Right atrium auricular region (tissue), 2 donors: ENCODE results near the gene BCAR1. TPM values are rescaled to one million over a fixed set of nuclear protein-coding genes. Genes with fewer than 3 reads are reported as not detected.

Source experiments
- DNase-seq: peaks from one replicate; pipeline ENCODE4 v3.0.0-alpha.2; 2019; ENCODE audit warnings: low spot score
- H3K27ac ChIP-seq, 2 donors: fragments of 200-600 bp; sonication (generic); 1 replicate in 1 of 2; 2 replicates in 1 of 2; pipeline ENCODE4 v1.5.1; 2016 to 2019
- H3K27me3 ChIP-seq, 2 donors: fragments of 200-600 bp; sonication (generic); one replicate each; pipeline versions ENCODE4 v1.5.1 to v1.6.0; 2017 to 2019
- H3K36me3 ChIP-seq: fragments of 200-600 bp; sonication (generic); one replicate; pipeline ENCODE4 v1.5.1; 2016
- H3K4me1 ChIP-seq, 2 donors: fragments of 200-600 bp; sonication (generic); one replicate each; pipeline versions ENCODE4 v1.5.1 to v1.6.0; 2017 to 2019
- H3K4me3 ChIP-seq, 2 donors: fragments of 200-600 bp; sonication (generic); 1 replicate in 1 of 2; 2 replicates in 1 of 2; pipeline ENCODE4 v1.5.1; 2017 to 2019; ENCODE audit warnings: mild to moderate bottlenecking in 1 of 2, moderate library complexity in 1 of 2
- H3K9me3 ChIP-seq, 2 donors: fragments of 200-600 bp; sonication (generic); one replicate each; pipeline ENCODE4 v1.5.1; 2019
- CTCF ChIP-seq, 2 donors: fragments of 200-600 bp; sonication (generic); IDR thresholded peaks; one replicate each; pipeline ENCODE4 v1.5.1; 2019; ENCODE audit warnings: antibody characterized with exemption in 2 of 2
- total RNA-seq, 2 donors: library from RNA; depleted of rRNA; stranded (reverse); fragments of >200 nt; gene quantifications; one replicate each; pipeline ENCODE4 v1.1.0, GENCODE V29; 2016

Gene BCAR1
- total RNA-seq, 2 donors from 2014 or later: 58.0 to 88.2 TPM

GRCh38 chr16:75293173-75293572, 41.7 kb upstream of the BCAR1 start:
- H3K27ac ChIP-seq: no peak overlapping the region
- peaks cover 0 to 47% of the 10 kb centered on the region in 2 donors for H3K4me1 ChIP-seq
- H3K9me3 ChIP-seq: no peaks in the 10 kb centered on the region
- no peaks in the 10 kb centered on the region for H3K27me3 ChIP-seq
- DNase-seq: no peak
- H3K4me3 ChIP-seq: no peak overlapping the region
- TF ChIP-seq CTCF (IDR thresholded peaks at IDR 0.05): no peak
- H3K36me3 ChIP-seq: peaks cover 29% of the 10 kb centered on the region

GRCh38 chr16:75292691-75293090, 41.3 kb upstream of the BCAR1 start:
- H3K27me3 ChIP-seq: no peaks in the 10 kb centered on the region
- no peak overlapping the region for H3K27ac ChIP-seq
- no peak for TF ChIP-seq CTCF (IDR thresholded peaks at IDR 0.05)
- no peaks in the 10 kb centered on the region for H3K9me3 ChIP-seq
- H3K4me3 ChIP-seq: no peak overlapping the region
- peaks cover 0 to 52% of the 10 kb centered on the region in 2 donors for H3K4me1 ChIP-seq
- peaks cover 29% of the 10 kb centered on the region for H3K36me3 ChIP-seq
- no peak for DNase-seq

- H3K9me3 ChIP-seq: no peaks in the 10 kb centered on the region
- H3K4me1 ChIP-seq: peaks cover 0 to 42% of the 10 kb centered on the region in 2 donors
- H3K27ac ChIP-seq: peak overlapping the region; percentile 16 to 19
- no peak overlapping the region for H3K4me3 ChIP-seq
- DNase-seq: no peak
- no peaks in the 10 kb centered on the region for H3K27me3 ChIP-seq
- no peak for TF ChIP-seq CTCF (IDR thresholded peaks at IDR 0.05)
- H3K36me3 ChIP-seq: peaks cover 28% of the 10 kb centered on the region
Observed at GRCh38 chr16:75289189-75289588, 37.8 kb upstream of the BCAR1 start.

GRCh38 chr16:75288596-75289120, 37.2 kb upstream of the BCAR1 start:
- peaks cover 25% of the 10 kb centered on the region for H3K36me3 ChIP-seq
- no peak overlapping the region for H3K4me3 ChIP-seq
- no peaks in the 10 kb centered on the region for H3K27me3 ChIP-seq
- H3K9me3 ChIP-seq: no peaks in the 10 kb centered on the region
- peaks cover 0 to 42% of the 10 kb centered on the region in 2 donors for H3K4me1 ChIP-seq
- H3K27ac ChIP-seq: peak overlapping the region; percentile 16 to 19
- no peak for DNase-seq
- TF ChIP-seq CTCF (IDR thresholded peaks at IDR 0.05): no peak

- Histone ChIP-seq H3K4me1 (peaks cover 0 to 42% of the 10 kb centered on the region in 2 donors), H3K9me3 (no peaks in the 10 kb centered on the region), H3K27me3 (no peaks in the 10 kb centered on the region), H3K4me3 (no peak overlapping the region), H3K36me3 (peaks cover 21% of the 10 kb centered on the region), H3K27ac (peak overlapping the region; percentile 16 to 19)
- no peak for TF ChIP-seq CTCF (IDR thresholded peaks at IDR 0.05)
- DNase-seq: no peak
Observed at GRCh38 chr16:75288181-75288580, 36.8 kb upstream of the BCAR1 start.

GRCh38 chr16:75287708-75288107, 36.3 kb upstream of the BCAR1 start:
- Histone ChIP-seq H3K4me3 (no peak overlapping the region), H3K4me1 (peaks cover 0 to 42% of the 10 kb centered on the region in 2 donors), H3K36me3 (peaks cover 16% of the 10 kb centered on the region), H3K9me3 (no peaks in the 10 kb centered on the region), H3K27me3 (no peaks in the 10 kb centered on the region), H3K27ac (no peak overlapping the region)
- no peak for DNase-seq
- no peak for TF ChIP-seq CTCF (IDR thresholded peaks at IDR 0.05)
